Dermis microvascular lymphatic vessel endothelial cell (primary cell): ENCODE measurements around the gene SHROOM3. TPM values are rescaled to one million over a fixed set of nuclear protein-coding genes. Genes with fewer than 3 reads are reported as not detected.
"Not testable (repeated sequence)": the region's sequence is repeated elsewhere in the genome, so short reads cannot be mapped to it uniquely, and the experiment has no call there.

ENCODE experiments used
- DNase-seq, 2 donors: peaks; one replicate each; pipeline versions ENCODE4 v3.0.0 to v3.0.0-alpha.2; 2010; ENCODE audit warnings: low read depth in 2 of 2
- total RNA-seq: library from RNA; depleted of rRNA; stranded (reverse); fragments of >200 nt; gene quantifications from 2 replicates; pipeline ENCODE4 v1.2.1, GENCODE V29; 2014

The SHROOM3 gene
- total RNA-seq, 1 donor from 2014 or later, result 0.13 TPM

DNA sequence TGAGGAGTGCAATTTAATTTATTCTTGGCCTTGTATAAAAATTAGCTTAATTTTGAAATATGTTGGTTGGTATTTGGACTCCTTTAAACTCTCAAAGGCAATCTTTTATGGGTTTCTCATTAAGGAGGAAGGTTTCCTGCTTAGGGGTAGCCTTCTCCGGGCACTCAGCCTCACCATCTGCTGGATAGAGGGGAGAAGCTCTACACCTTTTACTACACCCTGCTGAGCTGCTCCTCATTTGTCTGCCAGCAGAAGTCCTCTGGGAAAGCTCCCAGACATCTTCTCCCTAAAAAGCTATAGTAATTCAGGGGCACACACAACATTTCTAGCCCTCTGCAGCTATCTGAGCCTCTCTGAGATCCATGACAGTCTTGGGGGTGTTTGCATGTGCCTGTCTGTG is 283.8 kb downstream of the SHROOM3 start:
- no peak for DNase-seq

DNA sequence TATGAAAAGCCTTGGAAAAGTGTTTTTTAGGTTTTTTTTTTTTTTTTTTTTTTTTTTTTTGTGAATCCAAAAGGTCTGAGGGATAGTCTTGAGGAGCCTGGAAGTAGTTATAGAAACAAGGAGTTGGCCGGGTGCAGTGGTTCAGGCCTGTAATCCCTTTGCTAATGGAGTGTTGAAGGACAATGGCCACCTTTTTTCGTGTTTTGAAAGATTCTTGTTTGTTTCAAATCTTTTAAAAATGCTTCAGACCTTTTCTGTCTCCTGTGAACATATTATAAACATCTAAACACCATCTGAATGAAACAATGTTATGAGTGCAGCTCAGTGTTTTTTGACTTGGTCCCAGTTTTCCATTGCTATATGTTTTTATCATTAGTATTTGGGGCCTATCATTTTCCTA is 285.1 kb downstream of the SHROOM3 start:
- DNase-seq, result no peak

DNA sequence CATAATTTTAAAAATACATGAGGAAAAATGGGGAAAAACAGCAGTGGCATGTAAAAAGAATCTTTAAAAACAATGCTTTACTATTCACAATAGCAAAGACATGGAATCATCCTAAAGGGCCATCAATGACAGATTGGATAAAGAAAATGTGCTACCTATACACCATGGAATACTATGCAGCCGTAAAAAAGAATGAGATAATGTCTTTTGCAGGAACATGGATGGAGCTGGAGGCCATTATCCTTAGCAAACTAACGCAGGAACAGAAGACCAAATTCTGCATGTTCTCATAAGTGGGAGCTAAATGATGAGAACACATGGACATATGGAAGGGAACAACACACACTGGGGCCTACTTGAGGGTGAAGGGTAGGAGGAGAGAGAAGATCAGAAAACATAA is 287.1 kb downstream of the SHROOM3 start:
- DNase-seq, result not testable (repeated sequence)

DNA sequence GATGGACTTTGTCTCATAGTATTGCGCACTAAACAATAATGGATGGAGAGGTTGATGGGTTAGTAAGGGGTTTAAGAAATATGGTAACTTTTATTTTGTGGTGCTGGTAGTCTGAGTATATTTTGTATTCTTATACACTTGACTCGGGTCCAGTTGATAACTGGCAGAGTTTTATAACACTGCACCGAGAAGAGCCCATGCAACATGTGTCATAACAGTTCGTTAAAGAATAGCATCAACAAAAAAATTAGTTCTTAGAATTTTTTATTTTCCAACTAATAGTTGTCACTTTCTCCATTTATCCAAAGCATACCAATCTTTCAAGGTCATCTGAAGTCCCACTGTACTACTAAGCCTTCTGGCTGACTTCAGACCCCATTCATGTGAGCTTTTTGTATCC is 287.8 kb downstream of the SHROOM3 start:
- no peak for DNase-seq

DNA sequence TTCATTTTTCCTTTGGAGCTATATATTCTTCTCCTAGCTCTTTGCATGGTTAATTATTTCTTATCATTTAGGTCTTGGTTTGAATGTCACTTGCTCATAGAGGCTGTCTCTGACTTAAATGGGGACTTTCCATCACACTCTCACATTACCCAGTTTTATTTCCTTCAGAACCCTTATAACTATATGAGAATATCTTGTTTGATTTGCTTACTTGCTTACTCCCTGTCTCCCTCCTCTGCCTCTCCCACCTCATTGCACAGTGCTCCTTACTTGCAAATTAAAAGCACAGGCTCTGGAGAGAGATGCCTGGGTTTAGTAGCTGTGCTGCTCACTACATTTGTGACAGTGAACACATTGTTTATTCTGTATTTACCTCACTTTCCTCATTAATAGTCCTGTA is 288.3 kb downstream of the SHROOM3 start:
- DNase-seq, result no peak

DNA sequence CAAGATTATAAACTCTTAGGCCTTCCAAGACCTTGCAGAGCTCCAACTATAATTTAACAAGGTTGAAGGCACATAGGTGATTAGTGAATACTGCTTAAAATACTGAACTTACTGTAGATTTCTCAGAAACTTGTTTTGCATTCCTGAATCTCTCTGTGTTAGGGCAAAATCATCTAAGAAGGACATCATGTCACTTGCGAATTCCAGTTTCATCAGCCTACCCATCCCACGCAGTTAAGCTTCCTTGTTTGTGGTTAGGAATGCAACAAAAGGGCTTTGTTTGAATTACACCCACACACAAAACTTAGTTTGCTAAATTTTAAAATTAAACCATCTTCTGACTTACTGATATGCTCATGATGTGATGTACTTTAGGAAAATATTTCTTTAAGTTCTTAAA is 288.9 kb downstream of the SHROOM3 start:
- DNase-seq, result no peak

DNA sequence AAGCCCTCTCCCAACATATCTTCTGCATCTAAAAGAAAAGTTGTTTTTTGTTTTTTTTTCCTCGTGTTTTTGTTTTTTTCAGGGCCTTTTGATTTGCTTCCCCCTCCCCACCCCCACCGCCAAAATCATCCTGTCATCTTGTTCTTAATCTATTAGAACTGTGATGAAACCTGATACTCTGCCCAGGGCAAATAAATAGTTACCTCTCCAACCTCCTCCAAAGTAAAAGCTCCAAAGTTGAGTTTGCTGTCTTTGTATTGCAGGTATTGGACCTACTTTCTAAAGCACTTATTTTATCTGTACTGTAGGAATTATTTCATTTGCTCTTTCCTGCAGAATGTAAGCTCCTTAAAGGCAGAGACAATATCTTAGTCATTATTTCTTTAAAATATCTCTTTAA is 290.0 kb downstream of the SHROOM3 start:
- DNase-seq, result no peak

DNA sequence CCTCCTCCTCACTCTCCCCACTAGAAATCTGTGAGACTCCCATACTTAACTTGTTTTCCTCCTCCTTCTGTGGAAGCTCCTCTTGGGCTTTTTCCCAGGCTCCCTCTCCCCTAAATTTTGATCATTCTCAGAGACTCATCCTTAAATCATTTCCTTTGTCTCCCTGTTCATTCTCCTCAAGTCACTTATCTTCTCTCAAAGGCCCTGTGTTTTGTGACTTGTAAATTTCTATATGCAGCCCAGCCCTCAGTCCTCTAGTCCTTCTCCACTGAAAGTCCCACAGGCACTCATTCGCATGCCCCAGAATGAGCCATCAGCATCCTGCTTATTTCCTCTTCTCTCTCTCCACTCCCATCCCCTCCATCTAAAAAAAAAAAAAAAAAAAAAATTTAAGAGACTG is 291.1 kb downstream of the SHROOM3 start:
- DNase-seq, result no peak

DNA sequence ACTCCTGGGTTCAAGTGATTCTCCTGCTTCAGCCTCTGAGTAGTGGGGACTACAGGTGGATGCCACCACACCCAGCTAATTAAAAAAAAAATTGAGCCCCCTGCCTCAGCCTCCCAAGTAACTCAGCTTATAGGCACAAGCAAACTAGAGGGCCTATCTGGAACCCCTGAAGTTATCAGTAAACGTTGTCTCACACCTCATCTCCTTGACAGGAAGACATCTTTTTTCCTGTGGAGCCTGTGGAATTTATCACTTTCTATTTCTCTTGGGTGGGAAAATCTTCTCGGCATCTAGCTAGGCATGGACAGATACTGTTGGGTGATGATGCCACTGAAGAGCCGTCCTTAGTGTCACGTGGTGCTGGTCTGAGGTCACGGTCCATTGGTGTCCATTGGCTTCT is 291.6 kb downstream of the SHROOM3 start:
- DNase-seq, result no peak

DNA sequence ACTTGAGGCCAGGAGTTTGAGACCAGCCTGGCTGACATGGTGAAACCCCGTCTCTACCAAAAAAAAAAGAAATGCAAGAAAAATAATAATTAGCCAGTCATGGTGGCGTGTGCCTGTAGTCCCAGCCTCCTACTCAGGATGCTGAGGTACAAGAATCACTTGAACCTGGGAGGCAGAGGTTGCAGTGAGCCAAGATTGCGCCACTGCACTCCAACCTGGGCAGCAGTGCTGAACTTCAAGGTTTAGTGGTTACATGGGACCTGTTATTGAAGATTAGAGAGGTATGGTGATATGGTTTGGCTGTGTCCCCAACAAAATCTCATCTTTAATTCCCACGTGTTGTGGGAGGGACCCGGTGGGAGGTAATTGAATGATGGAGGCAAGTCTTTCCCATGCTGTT is 292.9 kb downstream of the SHROOM3 start:
- not testable (repeated sequence) for DNase-seq

DNA sequence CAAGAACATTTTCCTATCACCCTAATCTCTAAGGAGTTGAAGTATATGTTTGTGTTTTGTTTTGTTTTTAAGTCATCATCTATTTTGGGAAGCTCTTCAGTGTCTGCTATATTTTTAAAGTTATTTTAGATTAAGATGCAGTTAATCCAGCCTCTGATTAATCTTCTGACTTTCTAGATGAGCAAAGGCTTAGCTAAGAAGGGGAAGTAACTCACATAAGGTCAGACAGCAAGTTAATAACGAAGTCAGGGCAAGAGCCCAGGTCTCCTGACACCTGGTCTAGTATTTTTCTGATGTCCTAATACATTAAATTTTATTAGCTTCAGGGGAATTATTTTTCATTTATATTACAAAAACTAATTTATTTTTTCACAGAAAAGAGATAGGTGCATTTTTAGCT is 294.4 kb downstream of the SHROOM3 start:
- DNase-seq, result no peak

DNA sequence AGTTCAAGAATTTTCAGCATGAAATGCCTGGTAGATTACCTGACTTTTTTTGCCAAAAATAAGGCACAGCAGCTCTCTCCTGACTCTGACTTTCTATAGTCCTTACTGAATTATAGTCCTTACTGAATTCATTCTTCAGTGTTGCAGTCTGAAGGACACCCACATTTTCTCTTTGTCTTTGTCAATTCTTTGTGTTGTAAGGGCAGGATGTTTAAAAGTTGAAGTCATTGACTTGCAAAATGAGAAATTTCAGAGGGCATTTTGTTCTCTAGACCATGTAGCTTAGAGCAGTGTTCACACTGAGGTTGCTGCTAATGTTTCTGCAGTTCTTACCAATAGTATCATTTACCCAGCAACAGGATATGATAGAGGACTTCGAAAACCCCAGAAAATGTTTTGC is 295.0 kb downstream of the SHROOM3 start:
- DNase-seq, result no peak

DNA sequence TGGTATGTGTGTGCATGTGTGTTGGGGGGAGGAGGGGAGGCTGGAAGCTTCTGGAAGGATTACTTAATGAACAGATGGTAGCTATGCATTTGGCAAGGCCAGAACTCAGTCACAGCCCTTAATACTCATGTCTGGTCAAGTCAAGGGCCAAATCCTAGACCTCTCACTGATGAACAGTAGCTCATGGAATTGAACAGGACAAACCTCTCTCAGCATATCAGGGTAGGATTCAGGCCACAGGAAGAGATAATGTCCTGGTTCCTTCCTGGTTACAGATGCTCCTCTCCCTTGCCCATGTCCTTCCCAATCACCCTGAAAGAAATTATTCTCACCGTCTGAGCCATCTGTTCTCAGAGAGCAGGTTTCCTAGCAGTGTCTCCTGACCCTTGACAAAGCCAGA is 297.2 kb downstream of the SHROOM3 start:
- no peak for DNase-seq

DNA sequence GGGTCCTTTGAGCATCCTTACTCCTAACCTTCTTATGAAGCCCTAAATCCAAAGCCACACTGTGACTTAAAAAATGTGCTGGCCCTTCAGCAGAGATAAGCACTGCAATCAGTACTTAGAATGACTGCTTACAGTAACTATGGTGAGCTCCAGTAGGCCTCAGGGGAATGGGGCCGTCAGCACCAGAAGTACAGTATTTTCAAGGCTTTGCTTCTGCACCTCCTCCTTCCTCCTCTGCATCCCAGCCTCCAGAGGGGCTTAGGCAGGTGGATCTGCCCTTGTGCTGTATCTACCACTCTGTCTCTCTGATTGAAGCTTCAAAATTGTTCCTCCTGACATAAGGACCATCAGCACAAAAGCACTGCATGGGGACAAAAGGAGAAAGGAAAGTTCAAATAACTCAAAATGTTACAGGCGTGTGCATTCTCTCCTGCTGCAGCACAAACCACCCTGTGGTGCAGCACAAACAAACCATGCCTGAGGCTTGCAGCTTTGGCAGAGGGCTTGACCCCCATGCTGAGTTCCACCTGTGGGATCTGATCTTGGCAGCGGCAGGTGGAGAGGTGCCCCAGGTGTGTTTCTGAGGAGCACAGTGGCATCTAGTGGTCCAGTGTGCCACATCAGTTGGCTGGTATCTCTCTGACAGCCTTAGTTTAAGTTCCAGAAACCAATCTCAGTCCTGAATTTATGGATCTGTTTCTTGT is 298.2 kb downstream of the SHROOM3 start:
- DNase-seq, result no peak

DNA sequence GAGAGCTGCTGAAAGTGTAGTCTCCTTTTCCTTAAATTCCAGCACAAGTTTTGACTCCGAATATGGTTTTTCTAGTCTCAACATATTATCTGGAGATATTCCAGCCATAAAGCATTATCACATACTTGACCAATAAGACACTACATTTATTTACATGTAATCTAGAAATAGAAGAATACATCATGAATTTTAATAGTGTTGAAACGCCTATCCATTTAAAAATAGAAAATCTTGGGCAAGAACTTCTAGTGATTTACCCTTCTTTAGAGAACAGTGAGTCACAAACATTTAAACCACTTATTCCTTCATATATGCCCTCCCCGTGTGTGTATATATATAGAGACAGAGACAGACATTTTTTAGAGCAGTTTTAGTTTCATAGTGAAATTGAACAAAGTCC is 301.4 kb downstream of the SHROOM3 start:
- no peak for DNase-seq

DNA sequence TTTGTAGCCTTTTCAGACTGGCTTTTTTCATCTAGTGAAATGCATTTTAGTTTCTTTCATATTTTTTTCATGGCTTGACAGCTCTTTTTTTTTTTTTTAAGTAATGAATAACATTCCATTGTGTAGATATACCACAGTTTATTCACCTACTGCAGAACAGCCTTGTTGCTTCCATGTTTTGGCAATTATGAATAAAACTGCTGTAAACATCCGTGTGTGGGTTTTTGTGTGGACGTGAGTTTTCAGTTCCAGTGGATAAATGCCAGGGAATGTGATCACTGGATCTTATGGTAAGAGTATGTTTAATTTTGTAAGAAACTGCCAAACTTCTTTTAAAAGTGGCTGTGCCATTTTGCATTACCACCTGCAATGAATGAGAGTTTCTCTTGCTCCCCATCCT is 302.2 kb downstream of the SHROOM3 start:
- no peak for DNase-seq

DNA sequence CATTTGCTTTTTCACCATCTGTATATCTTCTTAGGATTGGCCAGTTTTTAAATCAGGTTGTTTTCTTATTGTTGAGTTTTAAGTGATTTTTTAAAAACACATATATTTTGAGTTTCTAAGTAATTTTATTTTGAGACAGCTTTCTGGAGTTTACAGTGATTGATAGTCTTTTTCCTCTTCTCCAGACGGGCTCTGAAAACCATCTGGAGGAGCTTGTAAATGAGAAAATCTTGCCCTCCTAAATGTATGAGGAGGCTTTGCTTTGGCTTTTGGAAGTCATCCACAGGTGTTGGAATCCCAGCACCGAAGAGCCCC is 302.7 kb downstream of the SHROOM3 start:
- DNase-seq, result no peak

DNA sequence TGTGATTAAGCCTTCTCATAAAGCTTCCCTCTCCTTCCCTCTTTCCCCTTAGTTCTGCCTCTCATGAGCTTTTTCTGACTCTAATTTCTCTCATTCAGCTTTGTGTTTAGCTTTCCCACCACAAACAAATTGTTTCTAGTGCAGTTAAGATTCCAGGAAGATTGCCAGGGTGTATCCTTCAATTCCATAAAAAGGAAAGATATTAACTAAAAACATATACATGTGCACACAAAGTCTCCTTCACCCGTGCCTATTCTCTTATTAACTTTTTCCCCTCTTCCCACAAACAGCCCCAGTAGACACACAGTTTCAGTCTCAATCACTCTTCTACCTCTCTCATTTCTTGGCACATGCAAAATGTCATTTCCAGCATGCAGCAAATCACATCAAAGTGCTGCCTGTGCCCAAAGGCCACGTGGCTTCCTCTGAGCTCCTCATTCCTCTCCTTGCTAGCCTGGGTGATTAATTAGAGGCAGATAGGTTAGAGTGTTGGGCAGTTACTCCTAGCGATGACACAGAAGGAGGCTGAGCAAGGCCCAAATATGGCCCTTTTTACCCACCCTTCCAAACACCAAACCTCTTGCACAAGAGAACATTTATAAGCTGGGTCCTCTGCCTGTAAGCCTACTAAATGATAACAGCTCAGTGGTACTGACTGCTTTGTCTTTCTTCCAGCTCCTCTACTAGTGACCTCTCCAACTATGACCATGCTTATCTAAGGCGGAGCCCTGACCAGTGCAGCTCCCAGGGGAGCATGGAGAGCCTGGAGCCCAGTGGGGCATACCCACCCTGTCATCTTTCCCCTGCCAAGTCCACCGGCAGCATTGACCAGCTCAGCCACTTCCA is 303.3 kb downstream of the SHROOM3 start:
- no peak for DNase-seq

DNA sequence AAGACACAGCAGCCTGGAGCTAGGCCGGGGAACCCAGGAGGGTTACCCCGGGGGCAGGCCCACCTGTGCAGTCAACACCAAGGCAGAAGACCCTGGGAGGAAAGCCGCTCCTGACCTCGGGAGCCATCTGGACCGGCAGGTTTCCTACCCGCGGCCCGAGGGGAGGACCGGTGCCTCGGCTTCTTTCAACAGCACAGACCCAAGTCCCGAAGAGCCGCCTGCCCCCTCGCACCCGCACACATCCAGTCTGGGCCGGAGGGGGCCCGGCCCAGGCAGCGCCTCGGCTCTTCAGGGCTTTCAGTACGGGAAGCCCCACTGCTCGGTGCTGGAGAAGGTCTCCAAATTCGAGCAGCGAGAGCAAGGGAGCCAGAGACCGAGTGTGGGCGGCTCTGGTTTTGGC is 305.2 kb downstream of the SHROOM3 start:
- DNase-seq, result no peak

DNA sequence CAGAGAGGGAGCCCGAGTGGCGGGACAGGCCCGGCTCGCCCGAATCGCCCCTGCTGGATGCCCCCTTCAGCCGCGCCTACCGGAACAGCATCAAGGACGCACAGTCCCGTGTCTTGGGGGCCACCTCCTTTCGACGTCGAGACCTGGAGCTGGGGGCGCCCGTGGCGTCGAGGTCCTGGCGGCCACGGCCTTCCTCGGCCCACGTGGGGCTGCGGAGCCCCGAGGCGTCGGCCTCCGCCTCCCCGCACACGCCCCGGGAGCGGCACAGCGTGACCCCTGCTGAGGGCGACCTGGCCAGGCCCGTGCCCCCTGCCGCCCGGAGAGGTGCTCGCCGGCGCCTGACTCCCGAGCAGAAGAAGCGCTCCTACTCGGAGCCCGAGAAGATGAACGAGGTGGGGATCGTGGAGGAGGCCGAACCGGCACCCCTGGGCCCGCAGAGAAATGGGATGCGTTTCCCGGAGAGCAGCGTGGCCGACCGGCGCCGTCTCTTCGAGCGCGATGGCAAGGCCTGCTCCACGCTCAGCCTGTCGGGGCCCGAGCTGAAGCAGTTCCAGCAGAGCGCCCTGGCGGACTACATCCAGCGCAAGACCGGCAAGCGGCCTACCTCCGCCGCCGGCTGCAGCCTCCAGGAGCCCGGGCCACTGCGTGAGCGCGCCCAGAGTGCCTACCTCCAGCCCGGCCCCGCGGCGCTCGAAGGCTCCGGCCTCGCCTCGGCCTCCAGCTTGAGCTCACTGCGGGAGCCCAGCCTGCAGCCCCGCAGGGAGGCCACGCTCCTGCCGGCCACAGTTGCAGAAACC is 306.0 kb downstream of the SHROOM3 start:
- DNase-seq, result no peak

DNA sequence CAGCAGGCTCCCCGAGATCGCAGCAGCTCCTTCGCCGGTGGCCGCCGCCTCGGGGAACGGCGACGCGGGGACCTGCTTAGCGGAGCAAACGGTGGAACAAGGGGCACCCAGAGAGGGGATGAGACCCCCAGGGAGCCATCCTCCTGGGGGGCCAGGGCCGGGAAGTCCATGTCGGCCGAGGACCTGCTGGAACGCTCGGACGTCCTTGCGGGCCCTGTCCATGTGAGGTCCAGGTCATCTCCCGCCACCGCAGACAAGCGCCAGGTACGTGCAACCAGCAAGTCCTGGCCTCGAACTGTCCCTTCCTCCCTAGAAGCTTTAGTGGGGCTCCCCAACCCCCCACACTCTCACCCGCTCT is 306.6 kb downstream of the SHROOM3 start:
- DNase-seq, result no peak

DNA sequence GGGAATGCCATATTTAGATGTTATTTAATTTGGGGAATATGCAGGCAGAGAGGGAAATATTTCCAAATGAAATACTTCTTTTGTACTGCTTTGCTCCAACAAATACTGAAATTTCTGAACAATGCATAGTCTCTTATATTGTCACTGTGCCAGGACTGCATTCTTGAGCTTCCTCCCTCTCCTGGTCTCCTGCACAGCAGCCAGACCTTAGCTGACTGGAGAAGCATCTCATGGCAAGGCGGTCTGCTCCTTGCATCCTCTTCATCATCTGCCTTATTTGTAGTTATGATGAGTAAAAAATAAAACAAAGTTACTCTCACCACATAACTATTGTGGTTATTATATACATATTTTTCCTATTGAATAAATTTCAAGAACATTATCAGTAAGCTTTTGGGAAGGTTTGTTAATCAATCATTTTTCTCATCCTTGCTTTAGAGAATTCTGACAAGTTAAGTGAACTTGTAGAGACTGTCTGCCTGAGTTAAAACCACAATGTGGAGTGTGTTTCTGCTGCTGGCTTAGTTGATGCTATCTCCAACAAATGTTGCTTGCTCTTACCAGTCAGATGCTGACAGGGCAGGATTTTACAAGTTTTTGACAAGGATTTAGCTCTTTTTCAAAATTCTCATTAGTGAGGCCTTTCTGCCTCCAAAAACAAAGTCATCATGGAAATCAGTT is 309.4 kb downstream of the SHROOM3 start:
- DNase-seq, result peak in 1 of 2 donors; percentile 67
